IPS DF 4.7 (cell line): ENCODE measurements around the gene CYBB.

Experiments
- DNase-seq: peaks from one replicate; pipeline ENCODE4 v3.0.0-alpha.2; 2013; ENCODE audit warnings: low spot score; ENCODE audit errors: extremely low read depth

The CYBB gene

GRCh38 chrX:37785569-37785968 lies 5.7 kb downstream of the CYBB start:
- DNase-seq: no peak

DNA sequence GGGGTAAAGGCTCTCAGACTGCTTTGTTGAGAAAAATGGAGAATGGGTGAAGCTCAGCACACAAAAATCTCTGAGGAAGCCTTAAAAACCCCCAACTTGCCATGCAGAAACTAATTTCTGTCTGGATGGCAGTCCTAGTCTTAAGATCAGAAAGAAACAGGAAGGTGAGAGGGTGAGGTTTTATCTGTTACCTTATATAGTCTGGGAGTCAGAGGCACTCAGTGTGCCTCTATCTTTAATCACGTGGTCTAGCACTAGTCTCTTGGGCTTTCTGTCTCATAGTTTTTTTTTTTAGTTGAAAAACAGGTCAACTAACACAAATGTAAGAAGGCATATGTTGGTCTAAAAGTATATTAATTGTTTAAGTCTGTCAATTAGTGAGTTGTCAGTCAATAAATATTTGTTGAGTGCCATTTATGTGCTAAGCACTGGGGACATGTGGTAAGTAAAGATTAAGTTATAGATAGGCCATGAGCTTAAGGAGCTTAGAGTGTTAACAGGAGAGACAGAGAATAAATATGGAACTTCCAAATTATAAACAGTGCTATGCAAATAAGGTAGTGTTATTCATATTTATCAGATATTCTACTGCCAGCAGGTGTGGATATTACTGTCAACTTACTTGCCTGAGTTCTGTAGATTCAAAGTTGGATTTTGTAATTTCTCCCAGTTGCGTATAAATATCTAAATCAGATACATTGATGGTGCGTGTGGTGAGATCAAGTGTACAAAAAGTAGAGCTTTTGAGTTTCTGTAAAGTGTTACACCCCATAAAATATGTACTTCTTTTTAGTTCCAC lies 7.0 kb downstream of the CYBB start:
- no peak for DNase-seq

DNA sequence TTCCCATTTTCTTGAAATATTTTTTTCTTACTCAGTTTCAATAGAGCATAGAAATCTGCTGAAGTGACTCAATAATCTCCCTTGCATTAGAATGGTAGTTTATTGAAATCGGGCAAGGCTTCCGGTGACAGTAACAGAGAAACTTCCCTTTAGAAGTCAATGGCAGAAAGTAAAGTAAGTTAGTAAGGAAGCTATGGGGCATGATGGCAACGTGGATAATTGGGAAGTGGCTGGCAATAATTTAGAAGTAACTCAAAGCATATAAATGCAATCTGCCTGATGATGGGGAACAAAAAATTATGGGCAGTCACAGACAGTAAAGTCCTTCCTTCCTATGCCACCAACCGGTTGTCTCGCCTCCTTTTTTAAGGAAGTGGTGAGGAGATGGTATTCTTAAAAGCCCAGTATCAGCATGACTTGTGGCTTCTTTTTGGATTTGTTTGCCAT lies 7.6 kb downstream of the CYBB start:
- no peak for DNase-seq

GRCh38 chrX:37796310-37796709 lies 16.5 kb downstream of the CYBB start:
- DNase-seq: no peak

DNA sequence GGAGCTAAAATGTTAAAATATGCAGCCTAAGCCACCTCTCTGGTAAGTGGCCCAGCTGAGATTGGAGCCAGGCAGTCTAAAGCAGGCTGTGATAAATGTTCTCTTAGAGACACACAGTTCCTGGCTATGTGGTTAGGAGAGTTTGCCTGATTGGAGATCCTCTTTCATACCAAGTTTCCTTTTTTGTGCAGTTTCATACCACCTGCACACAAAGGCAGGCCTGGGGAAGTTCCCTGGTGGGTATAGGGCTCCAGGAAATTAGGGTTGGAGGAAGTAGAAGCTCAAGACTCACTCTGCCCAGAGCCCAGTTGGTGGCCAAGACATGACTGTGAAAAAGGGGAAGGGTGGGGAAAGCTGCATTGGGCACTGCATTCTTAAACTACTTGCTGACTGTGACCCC lies 16.9 kb downstream of the CYBB start:
- DNase-seq: no peak

GRCh38 chrX:37799936-37800335 lies 20.1 kb downstream of the CYBB start:
- DNase-seq: no peak

GRCh38 chrX:37800717-37801116 lies 20.9 kb downstream of the CYBB start:
- DNase-seq: no peak

DNA sequence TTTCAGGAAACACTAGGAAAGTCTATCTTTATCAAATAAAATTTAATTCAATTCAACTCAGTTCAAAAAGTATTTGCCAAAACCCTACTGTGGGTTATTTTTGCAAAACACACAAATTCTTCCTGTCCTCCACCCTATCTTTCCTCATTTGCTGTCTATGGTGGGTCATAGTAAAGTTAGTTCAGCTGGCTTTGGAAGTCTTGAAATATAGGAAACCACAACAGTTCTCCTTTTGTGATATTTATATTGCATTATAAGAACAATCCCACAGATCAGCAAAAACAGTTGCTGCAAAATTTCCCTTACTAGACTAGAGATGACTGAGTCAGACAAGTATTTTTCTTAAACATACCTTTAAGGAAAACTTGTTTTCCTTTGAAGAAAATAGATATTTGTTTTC lies 22.2 kb downstream of the CYBB start:
- no peak for DNase-seq

- DNase-seq: no peak
These were observed 23.2 kb downstream of the CYBB start for GRCh38 chrX:37803057-37803456.

DNA sequence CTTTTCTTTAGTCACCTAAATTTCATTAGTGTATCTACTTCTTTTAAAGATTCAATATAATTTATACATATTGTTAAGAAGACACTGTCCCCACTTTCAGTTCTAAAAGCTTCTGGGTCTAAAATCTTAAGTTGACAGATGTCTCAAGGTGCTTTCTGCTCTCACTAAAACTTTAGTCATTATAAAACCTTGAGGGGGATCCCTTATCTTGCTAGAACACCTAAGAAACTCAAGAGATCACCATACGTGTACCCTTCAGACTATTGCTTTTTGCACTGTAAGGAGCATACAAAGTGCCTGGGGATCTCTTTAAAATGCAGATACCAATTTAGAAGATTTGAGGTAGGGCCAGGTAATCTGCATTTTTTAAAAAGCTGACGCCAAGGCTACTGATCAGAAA lies 30.1 kb downstream of the CYBB start:
- DNase-seq: no peak

DNA sequence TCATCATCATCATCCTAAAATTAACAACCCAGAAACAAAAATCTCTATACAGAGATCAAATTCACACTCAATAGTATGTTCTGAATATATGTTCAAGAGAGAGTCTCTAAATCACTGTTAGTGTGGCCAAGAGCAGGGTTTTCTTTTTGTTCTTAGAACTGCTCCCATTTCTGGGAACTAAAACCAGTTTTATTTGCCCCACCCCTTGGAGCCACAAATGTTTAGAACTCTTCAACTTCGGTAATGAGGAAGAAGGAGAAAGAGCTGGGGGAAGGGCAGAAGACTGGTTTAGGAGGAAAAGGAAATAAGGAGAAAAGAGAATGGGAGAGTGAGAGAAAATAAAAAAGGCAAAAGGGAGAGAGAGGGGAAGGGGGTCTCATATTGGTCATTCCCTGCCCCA lies 32.3 kb downstream of the CYBB start:
- no peak for DNase-seq

- DNase-seq: no peak
These were observed 33.7 kb downstream of the CYBB start for GRCh38 chrX:37813570-37813969.

- DNase-seq: no peak
These were observed 35.5 kb downstream of the CYBB start for GRCh38 chrX:37815366-37815765.

DNA sequence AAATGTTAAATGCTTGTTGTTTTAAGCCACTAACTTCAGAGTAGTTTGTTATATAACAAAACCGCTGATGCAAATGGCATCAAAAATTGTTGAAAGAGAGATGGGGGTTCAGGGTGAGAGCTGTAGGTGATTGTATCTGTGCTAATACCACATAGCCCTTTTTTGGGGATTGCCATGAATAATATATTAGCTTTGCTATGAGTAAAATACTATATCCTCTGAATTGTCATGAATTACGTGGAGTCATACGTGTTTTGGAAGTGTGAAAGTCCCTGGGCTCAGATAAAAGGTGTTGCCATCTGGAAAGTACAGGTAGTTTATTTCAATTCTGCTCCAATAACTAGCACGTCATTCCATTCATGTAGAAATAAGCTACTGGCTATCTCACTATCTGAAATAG lies 36.9 kb downstream of the CYBB start:
- DNase-seq: no peak

DNA sequence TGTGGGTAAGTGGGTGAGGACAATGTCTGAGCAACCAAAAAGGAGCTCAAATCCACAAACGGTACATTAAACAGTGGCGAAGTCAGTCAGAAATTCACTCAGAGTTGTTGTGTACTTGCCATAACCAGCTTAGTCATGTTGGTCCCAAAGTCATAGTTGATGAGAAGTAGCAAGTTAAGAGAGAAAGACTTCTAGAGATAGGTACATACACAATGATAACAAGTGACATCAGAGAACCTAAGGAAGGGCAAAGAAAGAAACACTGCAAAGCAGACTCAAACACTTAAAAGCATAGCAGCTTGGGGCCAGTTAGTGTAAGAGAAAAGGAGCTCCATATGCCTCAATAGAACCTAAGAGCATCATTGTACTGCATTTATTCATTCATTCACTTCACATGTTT lies 37.3 kb downstream of the CYBB start:
- DNase-seq: no peak

GRCh38 chrX:37817579-37817978 lies 37.7 kb downstream of the CYBB start:
- no peak for DNase-seq

GRCh38 chrX:37818031-37818430 lies 38.2 kb downstream of the CYBB start:
- no peak for DNase-seq

GRCh38 chrX:37820646-37821045 lies 40.8 kb downstream of the CYBB start:
- DNase-seq: no peak

DNA sequence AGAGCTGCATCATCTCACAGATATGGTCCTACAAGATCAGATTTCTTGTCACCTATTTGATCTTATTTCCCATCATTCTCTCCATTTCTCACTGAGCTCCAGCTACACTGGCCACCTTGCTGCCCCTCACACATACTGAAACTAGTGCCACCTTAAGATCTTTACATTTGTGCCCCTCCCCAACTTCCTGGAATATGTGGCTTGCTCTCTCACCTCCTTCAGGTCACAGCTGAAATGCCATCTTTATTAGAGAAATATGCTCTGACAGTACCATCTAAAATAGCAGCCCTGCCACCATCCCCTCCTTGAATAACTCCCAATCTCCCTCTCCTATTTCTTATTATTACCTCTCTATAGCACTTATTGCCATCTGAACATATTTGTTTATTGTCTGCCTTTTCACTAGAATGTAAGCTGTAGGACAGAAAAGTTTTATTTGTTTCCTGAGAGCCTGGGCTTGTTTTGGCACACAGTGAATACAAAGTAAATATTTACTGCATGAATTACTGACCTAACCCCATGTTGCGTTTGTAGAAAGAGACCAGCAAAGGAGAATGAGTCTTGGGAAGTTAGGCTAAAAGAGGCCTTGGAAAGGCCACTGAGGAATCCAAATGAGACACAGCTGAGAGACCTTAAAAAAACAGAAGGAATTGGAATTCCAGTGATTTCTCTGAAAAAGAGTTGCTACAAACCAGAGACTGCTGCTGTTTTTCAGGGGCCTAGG lies 44.8 kb downstream of the CYBB start:
- DNase-seq: no peak

DNA sequence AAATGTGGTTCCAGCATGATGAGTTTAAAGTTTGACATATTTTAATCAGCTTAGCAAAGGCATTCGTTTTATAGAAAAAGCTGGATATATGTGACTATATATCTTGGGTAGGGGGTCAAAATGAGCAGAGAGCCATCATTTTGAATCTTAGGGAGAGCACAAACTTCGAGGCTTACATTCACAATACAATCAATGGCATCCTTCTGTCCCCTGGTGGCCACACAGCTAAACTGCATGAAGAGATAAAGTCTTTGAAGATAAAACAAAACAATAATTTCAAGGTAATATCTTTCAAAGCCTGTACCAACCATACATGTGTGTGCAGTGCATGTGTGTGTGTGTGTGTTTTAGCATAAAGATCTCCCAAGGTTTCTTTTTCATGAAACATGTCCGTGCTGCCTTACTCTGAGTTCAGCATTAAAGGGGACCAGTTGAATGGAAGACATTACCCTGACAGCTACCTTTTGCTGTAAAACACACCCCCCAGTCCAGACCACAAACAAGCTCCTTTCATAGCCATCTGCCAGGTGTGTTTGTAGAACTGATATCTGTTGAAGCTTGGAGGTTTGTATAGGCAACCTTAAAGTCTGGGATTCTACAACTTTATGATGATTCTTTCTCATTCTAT lies 45.5 kb downstream of the CYBB start:
- DNase-seq: no peak

- no peak for DNase-seq
These were observed 49.9 kb downstream of the CYBB start for GRCh38 chrX:37829721-37830120.

GRCh38 chrX:37830371-37830770 lies 50.5 kb downstream of the CYBB start:
- DNase-seq: no peak
